ENCODE measurements around the gene MVP.

Gene MVP

DNA sequence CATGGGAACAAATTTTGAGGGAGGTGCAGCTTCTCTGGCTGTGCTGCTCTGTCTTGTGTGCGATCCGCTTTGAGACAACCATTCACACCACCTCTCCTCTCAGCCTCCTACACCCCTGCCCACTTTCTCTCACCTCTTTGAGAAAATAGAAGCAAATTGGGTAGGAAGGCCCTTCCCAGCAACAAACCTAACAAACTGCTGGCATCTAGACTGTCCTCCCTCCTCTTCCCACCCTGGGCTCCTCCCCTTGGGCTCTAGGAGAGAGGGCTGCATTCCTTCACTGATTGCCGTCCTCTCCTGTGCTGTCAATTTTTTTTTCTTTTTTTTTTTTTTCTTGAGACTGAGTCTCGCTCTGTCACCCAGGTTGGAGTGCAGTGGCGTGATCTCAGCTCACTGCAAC is 29.2 kb downstream of the MVP start:
- Histone ChIP-seq H3K9ac (ENCODE audit: low read length) (no peak overlapping the region), H3K4me1 (ENCODE audit: control insufficient read depth, insufficient read depth, low read length) (peaks cover 9% of the 10 kb centered on the region; the same call in 1 of the 2 replicates), H3K36me3 (ENCODE audit: control insufficient read depth, insufficient read depth, low read length) (no peaks in the 10 kb centered on the region), H3K27me3 (ENCODE audit: control insufficient read depth, insufficient read depth, low read length) (no peaks in the 10 kb centered on the region), H3K4me3 (ENCODE audit: low read depth, low read length) (no peak overlapping the region; the same call in 1 of the 2 replicates), H3K27ac (ENCODE audit: low read depth, low read length) (no peak overlapping the region), H3K9me3 (ENCODE audit: control insufficient read depth, insufficient read depth, low read depth, low read length) (no peaks in the 10 kb centered on the region)

DNA sequence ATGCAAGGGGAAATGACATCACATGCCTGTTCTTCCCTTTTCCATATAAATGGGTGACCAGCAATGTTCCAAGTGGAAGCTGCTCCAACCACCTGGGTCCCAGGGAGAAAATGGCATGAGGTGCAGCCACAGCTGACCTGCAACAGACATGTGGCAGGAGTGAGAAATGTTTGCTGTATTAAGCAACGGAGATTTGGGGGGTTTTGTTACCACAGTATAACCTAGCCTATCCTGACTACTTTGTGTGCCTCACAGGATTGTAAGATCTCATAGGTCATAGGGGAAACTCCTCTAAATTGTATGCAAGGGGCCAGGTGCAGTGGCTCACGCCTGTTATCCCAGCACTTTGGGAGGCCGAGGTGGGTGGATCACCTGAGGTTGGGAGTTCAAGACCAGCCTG is 30.7 kb downstream of the MVP start:
- Histone ChIP-seq H3K27me3 (ENCODE audit: control insufficient read depth, insufficient read depth, low read length) (no peaks in the 10 kb centered on the region), H3K36me3 (ENCODE audit: control insufficient read depth, insufficient read depth, low read length) (no peaks in the 10 kb centered on the region), H3K4me1 (ENCODE audit: control insufficient read depth, insufficient read depth, low read length) (peaks cover 9% of the 10 kb centered on the region; the same call in 1 of the 2 replicates), H3K9me3 (ENCODE audit: control insufficient read depth, insufficient read depth, low read depth, low read length) (no peaks in the 10 kb centered on the region), H3K27ac (ENCODE audit: low read depth, low read length) (no peak overlapping the region), H3K9ac (ENCODE audit: low read length) (no peak overlapping the region), H3K4me3 (ENCODE audit: low read depth, low read length) (no peak overlapping the region)

DNA sequence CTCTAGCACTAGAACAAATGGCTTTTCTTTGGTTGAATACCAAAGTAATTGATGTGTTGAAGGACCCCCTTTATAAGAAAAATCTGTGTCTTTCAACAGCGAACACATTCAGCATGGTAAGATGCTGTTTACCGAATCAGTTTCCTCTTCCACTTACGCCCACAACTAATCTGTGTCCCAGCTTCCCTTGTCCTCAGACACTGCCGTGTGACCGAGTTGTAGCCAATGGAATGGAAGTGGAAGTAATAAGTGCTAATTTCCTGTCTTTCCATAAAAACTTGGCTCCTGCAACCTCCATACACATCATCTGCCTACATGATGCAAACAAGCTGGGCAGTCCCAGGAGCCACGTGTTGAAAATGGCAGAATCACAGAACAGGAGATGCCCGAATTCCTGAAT is 32.4 kb downstream of the MVP start:
- Histone ChIP-seq H3K9ac (ENCODE audit: low read length) (no peak overlapping the region), H3K4me1 (ENCODE audit: control insufficient read depth, insufficient read depth, low read length) (peaks cover 9% of the 10 kb centered on the region; the same call in 1 of the 2 replicates), H3K9me3 (ENCODE audit: control insufficient read depth, insufficient read depth, low read depth, low read length) (no peaks in the 10 kb centered on the region), H3K27ac (ENCODE audit: low read depth, low read length) (no peak overlapping the region), H3K4me3 (ENCODE audit: low read depth, low read length) (no peak overlapping the region), H3K27me3 (ENCODE audit: control insufficient read depth, insufficient read depth, low read length) (no peaks in the 10 kb centered on the region), H3K36me3 (ENCODE audit: control insufficient read depth, insufficient read depth, low read length) (no peaks in the 10 kb centered on the region)

DNA sequence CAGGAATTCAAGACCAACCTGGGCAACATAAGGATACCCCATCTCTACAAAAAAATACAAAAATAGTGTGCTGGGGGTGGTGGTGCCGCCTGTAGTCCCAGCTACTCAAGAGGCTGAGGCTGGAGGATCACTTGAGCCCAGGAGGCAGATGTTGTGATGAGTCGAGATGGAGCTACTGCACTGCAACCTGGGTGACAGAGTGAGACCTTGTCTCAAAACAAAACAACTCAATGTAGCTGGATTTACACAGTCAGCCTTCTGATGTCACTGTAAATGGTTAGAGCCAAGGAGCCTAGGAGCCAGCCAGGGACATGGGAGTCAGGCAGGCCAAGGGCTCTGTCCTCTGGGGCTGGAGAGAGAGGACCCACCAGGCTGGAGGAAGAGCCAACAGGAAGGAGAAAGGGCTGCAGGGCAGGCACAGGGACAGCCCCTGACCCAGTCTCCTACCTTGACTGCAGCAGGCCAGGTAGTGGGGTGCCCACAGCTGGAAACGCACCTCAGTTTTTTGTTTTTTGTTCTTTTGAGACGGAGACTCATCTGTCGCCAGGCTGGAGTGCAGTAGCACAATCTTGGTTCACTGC is 34.3 kb downstream of the MVP start:
- Histone ChIP-seq H3K4me3 (ENCODE audit: low read depth, low read length) (no peak overlapping the region), H3K27me3 (ENCODE audit: control insufficient read depth, insufficient read depth, low read length) (no peaks in the 10 kb centered on the region), H3K9ac (ENCODE audit: low read length) (no peak overlapping the region), H3K4me1 (ENCODE audit: control insufficient read depth, insufficient read depth, low read length) (peaks cover 3% of the 10 kb centered on the region; the same call in 1 of the 2 replicates), H3K36me3 (ENCODE audit: control insufficient read depth, insufficient read depth, low read length) (peaks cover 15% of the 10 kb centered on the region), H3K27ac (ENCODE audit: low read depth, low read length) (no peak overlapping the region), H3K9me3 (ENCODE audit: control insufficient read depth, insufficient read depth, low read depth, low read length) (no peaks in the 10 kb centered on the region)

DNA sequence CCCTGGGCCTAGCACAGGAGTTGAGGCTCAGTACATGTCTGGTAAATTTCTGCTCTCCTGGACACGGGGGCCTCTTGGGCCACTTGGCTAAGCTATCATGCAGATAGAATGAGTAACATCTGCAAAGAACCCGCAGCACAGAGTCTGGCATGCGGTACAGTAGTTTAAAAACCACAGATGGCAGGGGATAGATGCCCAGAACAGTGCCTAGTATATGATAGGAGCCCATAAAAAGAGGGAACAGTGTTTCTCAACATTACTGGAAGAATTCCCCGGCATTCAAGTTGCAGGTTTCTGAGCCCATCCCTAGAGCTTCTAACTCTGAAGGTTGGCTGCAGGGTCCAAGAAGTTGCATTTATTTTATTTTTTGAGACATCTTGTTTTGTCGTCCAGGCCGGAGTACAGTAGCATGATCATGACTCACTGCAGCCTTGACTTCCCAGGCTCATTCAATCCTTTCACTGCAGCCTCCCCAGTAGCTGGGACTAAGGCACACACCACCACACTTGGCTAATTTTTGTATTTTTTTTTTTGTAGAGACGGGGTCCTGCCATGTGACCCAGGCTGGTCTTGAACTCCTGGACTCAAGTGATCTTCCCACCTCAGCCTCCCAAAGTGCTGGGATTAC is 37.0 kb downstream of the MVP start:
- peaks cover 30% of the 10 kb centered on the region for H3K36me3 ChIP-seq (ENCODE audit: control insufficient read depth, insufficient read depth, low read length)
- no peak overlapping the region for H3K4me3 ChIP-seq (ENCODE audit: low read depth, low read length)
- no peaks in the 10 kb centered on the region for H3K27me3 ChIP-seq (ENCODE audit: control insufficient read depth, insufficient read depth, low read length)
- no peaks in the 10 kb centered on the region for H3K9me3 ChIP-seq (ENCODE audit: control insufficient read depth, insufficient read depth, low read depth, low read length)
- H3K27ac ChIP-seq (ENCODE audit: low read depth, low read length) = no peak overlapping the region
- peaks cover 3% of the 10 kb centered on the region; the same call in 1 of the 2 replicates for H3K4me1 ChIP-seq (ENCODE audit: control insufficient read depth, insufficient read depth, low read length)
- no peak overlapping the region for H3K9ac ChIP-seq (ENCODE audit: low read length)

DNA sequence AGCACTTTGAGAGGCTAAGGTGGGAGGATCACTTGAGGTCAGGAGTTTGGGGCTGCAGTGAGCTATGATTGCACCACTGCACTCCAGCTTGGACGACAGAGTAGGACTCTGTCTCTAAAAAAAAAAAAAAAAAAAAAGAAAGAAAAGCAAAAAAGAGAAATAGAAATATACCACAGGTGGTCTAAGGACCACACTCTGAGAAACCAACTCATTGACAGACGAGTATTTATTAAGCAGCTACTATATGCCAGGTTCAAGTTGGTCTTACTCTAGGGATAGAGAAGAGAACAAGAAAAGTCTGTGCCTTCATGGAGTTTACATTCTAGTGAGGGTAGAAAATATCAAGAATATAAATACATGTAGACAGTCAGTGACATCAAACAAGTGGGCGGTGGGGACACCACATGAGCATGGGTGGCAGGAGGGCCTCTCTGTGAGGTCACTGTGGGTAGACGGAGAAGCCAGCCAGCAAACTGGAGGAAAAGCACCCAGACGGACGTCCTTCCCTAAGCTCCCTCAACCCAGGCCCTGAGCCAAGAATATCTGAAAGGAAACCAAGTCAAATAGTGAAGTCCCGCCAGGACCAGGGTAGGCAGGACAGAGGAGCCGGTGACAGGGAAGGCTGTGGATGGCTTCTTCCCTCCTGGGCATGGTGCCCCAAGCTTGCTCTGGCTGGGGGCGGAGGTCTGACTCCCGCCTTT is 38.0 kb downstream of the MVP start:
- Histone ChIP-seq H3K9me3 (ENCODE audit: control insufficient read depth, insufficient read depth, low read depth, low read length) (no peaks in the 10 kb centered on the region), H3K27ac (ENCODE audit: low read depth, low read length) (no peak overlapping the region), H3K36me3 (ENCODE audit: control insufficient read depth, insufficient read depth, low read length) (peaks cover 30% of the 10 kb centered on the region), H3K27me3 (ENCODE audit: control insufficient read depth, insufficient read depth, low read length) (no peaks in the 10 kb centered on the region), H3K4me3 (ENCODE audit: low read depth, low read length) (no peak overlapping the region), H3K4me1 (ENCODE audit: control insufficient read depth, insufficient read depth, low read length) (peaks cover 3% of the 10 kb centered on the region; the same call in 1 of the 2 replicates), H3K9ac (ENCODE audit: low read length) (no peak overlapping the region)

DNA sequence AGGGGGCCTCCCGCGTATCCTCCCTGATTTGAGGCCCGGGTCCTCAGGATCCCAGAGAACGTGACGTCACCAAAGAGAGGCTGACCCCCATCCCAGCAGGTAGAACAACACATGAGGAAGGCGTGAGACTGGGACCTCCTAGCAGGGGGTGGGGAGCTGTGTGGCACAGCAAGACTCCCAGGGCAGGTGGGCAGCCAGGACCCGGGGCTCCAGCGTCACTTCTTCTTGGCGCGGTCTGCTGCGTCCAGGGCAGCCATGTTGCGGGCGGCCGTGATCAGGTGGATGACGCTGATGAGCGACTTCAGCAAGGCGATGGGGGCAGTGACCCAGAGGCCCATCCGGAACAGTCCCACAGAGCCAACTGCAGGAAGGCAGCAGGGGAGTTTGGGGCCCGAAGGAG is 38.7 kb downstream of the MVP start:
- no peak overlapping the region for H3K27ac ChIP-seq (ENCODE audit: low read depth, low read length)
- no peak overlapping the region for H3K9ac ChIP-seq (ENCODE audit: low read length)
- peaks cover 30% of the 10 kb centered on the region for H3K36me3 ChIP-seq (ENCODE audit: control insufficient read depth, insufficient read depth, low read length)
- no peaks in the 10 kb centered on the region for H3K9me3 ChIP-seq (ENCODE audit: control insufficient read depth, insufficient read depth, low read depth, low read length)
- no peaks in the 10 kb centered on the region for H3K27me3 ChIP-seq (ENCODE audit: control insufficient read depth, insufficient read depth, low read length)
- no peak overlapping the region for H3K4me3 ChIP-seq (ENCODE audit: low read depth, low read length)
- H3K4me1 ChIP-seq (ENCODE audit: control insufficient read depth, insufficient read depth, low read length) = peaks cover 6% of the 10 kb centered on the region

DNA sequence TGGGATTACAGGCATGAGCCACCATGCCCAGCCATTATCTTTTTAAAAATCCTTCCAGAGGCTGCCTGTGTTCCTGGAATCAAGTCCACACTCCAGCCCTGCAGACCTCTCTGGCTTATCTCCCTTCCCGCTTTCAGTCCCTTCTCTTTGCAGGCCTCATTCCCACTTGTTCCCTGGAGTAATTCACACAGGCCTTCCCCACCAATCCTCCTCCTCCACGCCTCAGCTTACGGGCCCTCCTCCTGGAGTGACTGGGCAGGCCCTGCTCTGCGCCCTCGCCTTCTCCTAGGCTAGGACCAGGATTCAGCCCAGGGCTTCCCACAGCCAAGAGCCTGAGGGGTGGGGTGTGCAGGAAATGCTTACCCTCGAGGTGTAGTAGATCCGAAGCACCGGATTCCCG is 40.0 kb downstream of the MVP start:
- no peak overlapping the region for H3K4me3 ChIP-seq (ENCODE audit: low read depth, low read length)
- no peaks in the 10 kb centered on the region for H3K27me3 ChIP-seq (ENCODE audit: control insufficient read depth, insufficient read depth, low read length)
- H3K9ac ChIP-seq (ENCODE audit: low read length) = no peak overlapping the region
- peaks cover 9% of the 10 kb centered on the region for H3K4me1 ChIP-seq (ENCODE audit: control insufficient read depth, insufficient read depth, low read length)
- no peaks in the 10 kb centered on the region for H3K9me3 ChIP-seq (ENCODE audit: control insufficient read depth, insufficient read depth, low read depth, low read length)
- H3K27ac ChIP-seq (ENCODE audit: low read depth, low read length) = no peak overlapping the region
- peaks cover 30% of the 10 kb centered on the region for H3K36me3 ChIP-seq (ENCODE audit: control insufficient read depth, insufficient read depth, low read length)

DNA sequence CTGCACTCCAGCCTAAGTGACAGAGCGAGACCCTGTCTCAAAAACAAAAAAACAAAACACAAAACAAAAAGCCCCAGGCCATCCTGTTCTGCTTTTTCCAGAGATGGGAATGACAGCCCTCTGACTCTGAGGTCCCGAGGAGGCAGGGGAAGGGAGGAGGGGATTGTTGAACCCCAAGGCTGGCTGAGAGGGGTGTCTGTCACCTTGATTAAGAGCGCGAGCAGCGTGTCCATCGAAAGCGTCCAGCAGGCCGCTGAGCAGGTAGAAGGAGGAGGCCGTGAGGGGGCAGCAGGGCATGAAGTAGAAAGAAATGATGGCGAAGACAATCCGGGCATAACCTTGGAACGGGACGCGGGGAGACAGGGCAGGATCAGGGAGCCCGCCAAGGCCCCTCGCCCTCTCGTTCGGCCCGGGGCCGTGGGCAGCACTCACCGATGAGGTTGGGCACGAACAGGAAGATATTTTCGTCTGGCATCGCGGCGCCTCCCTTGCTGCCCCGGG is 42.2 kb downstream of the MVP start:
- no peaks in the 10 kb centered on the region for H3K27me3 ChIP-seq (ENCODE audit: control insufficient read depth, insufficient read depth, low read length)
- H3K9ac ChIP-seq (ENCODE audit: low read length) = peak overlapping the region; percentile 99
- peaks cover 9% of the 10 kb centered on the region for H3K4me1 ChIP-seq (ENCODE audit: control insufficient read depth, insufficient read depth, low read length)
- H3K4me3 ChIP-seq (ENCODE audit: low read depth, low read length) = peak overlapping the region; percentile 97
- no peaks in the 10 kb centered on the region for H3K9me3 ChIP-seq (ENCODE audit: control insufficient read depth, insufficient read depth, low read depth, low read length)
- no peak overlapping the region; the same call in 1 of the 2 replicates for H3K27ac ChIP-seq (ENCODE audit: low read depth, low read length)
- H3K36me3 ChIP-seq (ENCODE audit: control insufficient read depth, insufficient read depth, low read length) = peaks cover 30% of the 10 kb centered on the region

DNA sequence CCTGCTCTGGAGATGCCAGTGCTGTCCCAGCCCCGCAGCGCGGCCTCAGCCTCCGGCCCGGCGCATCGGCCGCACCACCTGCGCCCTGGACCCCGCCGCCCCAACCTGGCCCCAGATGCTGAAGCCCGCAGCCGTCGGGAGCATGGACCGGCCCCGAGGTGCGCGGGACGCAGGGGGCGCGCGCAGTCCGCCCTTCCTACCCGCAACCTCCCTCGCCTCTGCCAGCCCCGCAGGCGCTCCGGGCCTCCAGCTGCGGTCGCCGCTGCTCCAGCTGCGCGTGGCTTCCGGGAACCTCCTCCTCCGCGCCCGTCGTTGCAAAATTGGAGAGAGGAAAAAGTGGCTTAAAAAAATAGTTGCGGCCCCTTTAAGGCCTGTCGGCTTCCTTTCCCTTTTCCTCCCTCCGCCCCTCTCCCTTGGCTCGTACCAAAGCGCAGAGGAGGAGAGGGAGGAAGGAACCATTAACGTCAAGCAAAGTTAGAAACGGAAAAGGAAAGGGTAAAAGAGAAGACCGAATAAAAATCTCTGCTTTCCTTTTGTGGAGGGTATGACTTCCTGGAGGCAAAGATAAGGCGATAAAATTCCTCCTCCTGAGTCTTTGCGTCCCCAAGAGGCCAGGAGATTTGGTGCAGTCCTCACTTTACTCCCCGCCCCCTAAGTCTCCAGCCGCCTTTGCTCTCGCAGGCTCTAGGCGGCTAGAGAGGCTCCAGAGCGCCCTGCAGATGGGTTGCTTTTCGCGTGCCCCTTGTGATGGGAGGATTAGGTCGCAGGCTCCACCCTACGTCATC is 42.8 kb downstream of the MVP start, which contains the start of gene CDIPT:
Gene CDIPT, minus strand, starts transcription at position 343 of the 785 bp plus-strand sequence. CDS start 369 bp downstream, outside the sequence.
- Histone ChIP-seq H3K36me3 (ENCODE audit: control insufficient read depth, insufficient read depth, low read length) (peaks cover 30% of the 10 kb centered on the region), H3K27me3 (ENCODE audit: control insufficient read depth, insufficient read depth, low read length) (no peaks in the 10 kb centered on the region), H3K9ac (ENCODE audit: low read length) (peak within 1 kb of the TSS; percentile 99), H3K27ac (ENCODE audit: low read depth, low read length) (peak within 1 kb of the TSS; percentile 99), H3K4me1 (ENCODE audit: control insufficient read depth, insufficient read depth, low read length) (peaks cover 9% of the 10 kb centered on the region), H3K4me3 (ENCODE audit: low read depth, low read length) (peak within 1 kb of the TSS; percentile 97), H3K9me3 (ENCODE audit: control insufficient read depth, insufficient read depth, low read depth, low read length) (no peaks in the 10 kb centered on the region)

Data from HUES6 (cell line).